HK-2 (cell line): ENCODE data around the gene ERP29.
"Not testable (repeated sequence)": the region's sequence is repeated elsewhere in the genome, so short reads cannot be mapped to it uniquely, and the experiment has no call there.

Source experiments
- DNase-seq: peaks from one replicate; pipeline ENCODE4 v3.0.0-alpha.2; 2018; ENCODE audit not compliant: unreplicated experiment

Gene ERP29

GRCh38 chr12:112035219-112035785 lies 22.1 kb downstream of the ERP29 start:
- DNase-seq, result no peak

GRCh38 chr12:112036614-112037013 lies 23.4 kb downstream of the ERP29 start:
- DNase-seq, result not testable (repeated sequence)

DNA sequence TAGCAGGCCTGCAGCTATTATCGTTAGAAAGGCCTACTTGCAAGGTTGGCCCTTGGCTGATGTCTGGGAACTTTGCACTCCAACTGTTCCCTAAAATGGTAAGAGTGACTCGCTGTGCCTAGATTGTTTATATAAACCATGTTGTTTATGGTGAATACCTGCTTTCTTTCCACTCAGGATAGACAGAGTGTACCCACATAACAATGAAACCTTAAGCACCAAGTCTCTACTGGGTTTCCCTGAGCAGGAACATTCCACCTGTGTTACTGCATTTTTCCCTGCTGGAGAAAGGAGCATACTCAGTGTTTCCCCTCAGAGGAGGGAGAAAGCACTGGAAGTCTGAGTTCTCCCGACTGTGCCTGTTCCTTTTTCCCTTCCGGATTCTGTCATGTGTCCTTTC lies 32.8 kb downstream of the ERP29 start:
- no peak for DNase-seq

DNA sequence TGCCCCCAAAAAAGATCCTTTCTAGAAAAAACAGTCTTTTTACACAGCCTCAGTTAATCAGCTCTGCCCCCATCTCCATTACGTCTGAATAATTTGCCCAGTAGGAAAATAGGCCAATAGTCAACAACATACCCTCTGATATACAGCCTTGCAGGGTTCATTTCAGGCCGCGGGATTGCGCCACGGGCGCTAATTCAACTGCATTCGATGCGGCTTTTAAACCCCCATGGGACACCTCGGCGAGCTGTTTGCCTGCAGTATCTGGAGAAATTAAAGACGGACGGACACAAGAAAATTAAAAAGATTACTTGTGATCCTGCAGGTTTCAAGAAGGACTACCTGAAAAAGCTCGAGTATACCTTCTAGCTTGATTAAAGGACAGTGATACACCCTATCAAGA lies 36.1 kb downstream of the ERP29 start:
- DNase-seq, result no peak

GRCh38 chr12:112061137-112061536 lies 47.9 kb downstream of the ERP29 start:
- DNase-seq, result no peak

- DNase-seq, result no peak
Observed at GRCh38 chr12:112063273-112063672, 50.0 kb downstream of the ERP29 start.

GRCh38 chr12:112066566-112066965 lies 53.3 kb downstream of the ERP29 start:
- no peak for DNase-seq
